Mucosa of descending colon (tissue), 3 donors: ENCODE data around the gene FLT1. TPM values are rescaled to one million over a fixed set of nuclear protein-coding genes. Genes with fewer than 3 reads are reported as not detected.

Experiments used
- ATAC-seq: fragments of 200-7000 bp; cut with Tn5 transposase; one replicate; pipeline ENCODE4 v1.9.1; 2020; ENCODE audit warnings: mild to moderate bottlenecking, moderate library complexity
- DNase-seq, 3 donors: peaks; one replicate each; pipeline ENCODE4 v3.0.0-alpha.2; 2020
- H3K36me3 ChIP-seq: fragments of 200-600 bp; one replicate; pipeline ENCODE4 v1.8.0; 2021; ENCODE audit warnings: low read depth, mild to moderate bottlenecking
- H3K4me1 ChIP-seq: fragments of 200-600 bp; one replicate; pipeline ENCODE4 v1.8.0; 2021; ENCODE audit warnings: low read depth, mild to moderate bottlenecking
- H3K4me3 ChIP-seq: fragments of 200-600 bp; one replicate; pipeline ENCODE4 v1.8.0; 2021; ENCODE audit warnings: mild to moderate bottlenecking
- H3K9me3 ChIP-seq: fragments of 200-600 bp; one replicate; pipeline ENCODE4 v1.8.0; 2021; ENCODE audit warnings: mild to moderate bottlenecking
- intact Hi-C, 2 donors: fragments of 100-400 bp; cut with DNase I in 1 of 2; cut with micrococcal nuclease in 1 of 2; formaldehyde crosslinking; loops; one replicate each; pipeline versions ENCODE4 v1.11.0 to v1.11.1; 2022; cut with DNase I, micrococcal nuclease
- total RNA-seq, 3 donors: library from RNA; stranded (reverse); fragmentation: NEBNext Ultra II Directional in 2 of 3; extraction: Animal tissue kit (Norgen Biotek cat#: 25700) in 2 of 3; gene quantifications; one replicate each; pipeline versions ENCODE4 v1.2.1 to v1.2.4, GENCODE V29; 2021 to 2023
- TF ChIP-seq, protein P1 (sequence below): fragments of 200-600 bp; IDR thresholded peaks from one replicate; pipeline ENCODE4 v1.8.0; 2022; ENCODE audit warnings: antibody characterized with exemption, mild to moderate bottlenecking
- donor health status: DM: no; HTN: no; CAD: no; lungs with moderate emphysema.
- donor health status: DM: no; HTN: no; CAD: no.
- donor health status: DM: no; HTN: yes; CAD: no.

FLT1 gene
- total RNA-seq, 3 donors from 2014 or later: 3.8 to 9.2 (median 4.0) TPM

DNA sequence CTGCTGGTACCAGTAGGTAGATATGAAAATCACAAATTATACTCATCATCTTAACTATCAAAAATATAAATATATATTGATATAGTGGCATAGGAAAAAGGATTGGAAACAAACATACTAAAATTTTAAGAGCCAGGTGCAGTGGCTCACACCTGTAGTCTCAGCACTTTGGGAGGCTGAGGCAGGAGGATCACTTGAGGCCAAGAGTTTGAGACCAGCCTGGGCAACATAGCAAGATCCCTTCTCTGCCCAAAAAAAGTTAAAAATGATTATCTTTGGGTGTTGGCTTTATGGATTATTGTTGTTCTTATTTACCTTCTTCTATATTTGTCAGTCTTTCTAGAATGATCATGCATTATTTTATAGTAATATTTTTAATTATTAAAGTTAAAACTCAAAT, 53.4 kb downstream of the FLT1 start:
- intact Hi-C loops: no loop called here
- Histone ChIP-seq H3K4me1 (no peaks in the 10 kb centered on the region), H3K4me3 (no peak overlapping the region), H3K9me3 (no peaks in the 10 kb centered on the region), H3K36me3 (no peaks in the 10 kb centered on the region)
- DNase-seq (no peak), ATAC-seq (no peak)
- TF ChIP-seq, protein P1, sequence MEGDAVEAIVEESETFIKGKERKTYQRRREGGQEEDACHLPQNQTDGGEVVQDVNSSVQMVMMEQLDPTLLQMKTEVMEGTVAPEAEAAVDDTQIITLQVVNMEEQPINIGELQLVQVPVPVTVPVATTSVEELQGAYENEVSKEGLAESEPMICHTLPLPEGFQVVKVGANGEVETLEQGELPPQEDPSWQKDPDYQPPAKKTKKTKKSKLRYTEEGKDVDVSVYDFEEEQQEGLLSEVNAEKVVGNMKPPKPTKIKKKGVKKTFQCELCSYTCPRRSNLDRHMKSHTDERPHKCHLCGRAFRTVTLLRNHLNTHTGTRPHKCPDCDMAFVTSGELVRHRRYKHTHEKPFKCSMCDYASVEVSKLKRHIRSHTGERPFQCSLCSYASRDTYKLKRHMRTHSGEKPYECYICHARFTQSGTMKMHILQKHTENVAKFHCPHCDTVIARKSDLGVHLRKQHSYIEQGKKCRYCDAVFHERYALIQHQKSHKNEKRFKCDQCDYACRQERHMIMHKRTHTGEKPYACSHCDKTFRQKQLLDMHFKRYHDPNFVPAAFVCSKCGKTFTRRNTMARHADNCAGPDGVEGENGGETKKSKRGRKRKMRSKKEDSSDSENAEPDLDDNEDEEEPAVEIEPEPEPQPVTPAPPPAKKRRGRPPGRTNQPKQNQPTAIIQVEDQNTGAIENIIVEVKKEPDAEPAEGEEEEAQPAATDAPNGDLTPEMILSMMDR: no peak

DNA sequence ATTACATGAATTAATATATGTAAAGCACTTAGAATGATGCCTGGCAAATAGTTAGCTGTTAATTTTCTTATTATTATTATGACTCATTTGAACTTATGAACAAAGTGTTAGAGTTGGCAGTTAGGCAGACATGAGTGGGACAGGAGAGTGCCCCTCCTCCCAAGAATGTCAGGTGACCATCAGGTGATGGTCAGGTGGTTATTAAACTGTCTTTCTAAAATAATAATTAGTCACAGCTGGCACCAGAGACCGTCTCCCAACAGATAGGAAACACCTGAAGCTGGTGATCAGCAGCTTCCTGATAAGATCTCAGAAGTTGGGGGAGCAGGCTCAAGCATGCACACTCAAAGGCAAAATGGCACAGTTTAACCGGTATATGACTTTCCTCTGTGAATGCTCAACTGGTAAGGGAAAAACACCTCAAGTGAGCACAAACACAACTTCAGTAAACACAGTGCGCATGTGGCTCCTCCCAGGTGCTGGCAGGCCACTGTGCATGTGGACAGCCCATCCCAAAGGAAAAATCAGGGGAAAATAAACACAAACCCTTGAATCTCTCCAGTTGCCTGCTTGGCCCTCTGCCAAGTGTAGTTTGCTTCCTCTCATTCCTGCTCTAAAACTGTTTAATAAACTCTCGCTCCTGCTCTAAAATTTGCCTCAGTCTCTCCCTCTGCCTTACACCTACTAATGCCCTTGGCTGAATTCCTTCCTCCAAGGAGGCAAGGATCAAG, 54.0 kb downstream of the FLT1 start:
- ATAC-seq: no peak
- Histone ChIP-seq H3K4me3 (no peak overlapping the region), H3K36me3 (no peaks in the 10 kb centered on the region), H3K9me3 (no peaks in the 10 kb centered on the region), H3K4me1 (no peaks in the 10 kb centered on the region)
- DNase-seq: no peak
- TF ChIP-seq, protein P1: no peak
- intact Hi-C loops: no loop called here

DNA sequence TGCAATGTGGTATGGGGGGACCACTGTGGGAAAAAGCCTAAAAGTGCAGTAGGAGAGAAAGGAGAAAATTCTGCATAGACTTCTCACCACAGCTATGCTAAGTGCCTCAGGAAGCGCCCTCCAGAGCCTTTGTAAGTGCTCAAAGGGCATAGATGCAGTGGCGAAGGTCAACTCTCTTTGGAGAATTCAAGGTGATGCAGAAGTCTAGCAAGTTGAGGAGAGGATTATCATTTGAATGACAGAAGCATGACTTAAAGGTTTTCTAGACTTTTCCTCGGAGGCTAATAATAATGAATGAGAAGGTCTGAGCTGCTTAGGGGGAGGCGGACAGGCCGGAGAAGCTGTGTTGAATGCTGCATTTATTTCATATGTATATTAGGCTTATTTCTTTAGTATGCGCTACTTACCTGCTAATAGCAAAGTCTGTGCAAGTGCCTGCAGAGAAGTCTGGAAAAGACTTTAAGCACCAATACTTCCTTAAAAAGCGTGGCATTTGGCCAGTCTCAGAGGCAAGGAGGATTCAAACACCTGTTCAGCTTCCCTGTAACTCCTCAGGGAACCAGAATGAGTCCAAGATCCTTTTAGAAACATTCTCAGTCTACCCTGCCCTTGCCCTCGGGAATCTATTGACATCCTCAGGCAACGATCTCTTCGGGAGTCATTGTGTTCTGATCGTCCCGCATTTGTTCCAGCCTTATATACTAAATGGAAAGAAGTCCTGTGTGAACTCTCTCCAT, 56.2 kb downstream of the FLT1 start:
- H3K9me3 ChIP-seq: no peaks in the 10 kb centered on the region
- intact Hi-C loops: no loop called here
- H3K4me3 ChIP-seq: no peak overlapping the region
- H3K4me1 ChIP-seq: no peaks in the 10 kb centered on the region
- TF ChIP-seq, protein P1: no peak
- DNase-seq (no peak), ATAC-seq (no peak)
- H3K36me3 ChIP-seq: no peaks in the 10 kb centered on the region

DNA sequence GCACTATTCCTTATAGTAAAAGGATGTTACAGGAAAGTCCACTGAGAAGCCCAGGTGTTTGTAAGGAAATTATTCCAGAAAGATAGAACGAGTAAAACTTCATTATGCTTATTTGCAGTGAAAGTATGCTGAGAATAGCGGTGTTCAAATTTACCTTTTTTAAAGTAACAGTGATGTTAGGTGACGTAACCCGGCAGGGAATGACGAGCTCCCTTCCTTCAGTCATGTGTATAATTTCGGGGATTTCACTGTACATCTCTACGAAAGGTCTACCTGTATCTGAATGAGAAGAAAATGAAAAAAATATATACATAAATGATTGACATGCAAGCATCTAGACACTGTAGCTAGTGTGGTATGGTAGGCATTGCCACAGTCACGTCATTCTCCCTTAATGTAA, 56.9 kb downstream of the FLT1 start:
- H3K9me3 ChIP-seq: no peaks in the 10 kb centered on the region
- ATAC-seq: no peak
- TF ChIP-seq, protein P1: no peak
- no peaks in the 10 kb centered on the region for H3K4me1 ChIP-seq
- H3K4me3 ChIP-seq: no peak overlapping the region
- DNase-seq: no peak
- H3K36me3 ChIP-seq: no peaks in the 10 kb centered on the region
- intact Hi-C loops: no loop called here

DNA sequence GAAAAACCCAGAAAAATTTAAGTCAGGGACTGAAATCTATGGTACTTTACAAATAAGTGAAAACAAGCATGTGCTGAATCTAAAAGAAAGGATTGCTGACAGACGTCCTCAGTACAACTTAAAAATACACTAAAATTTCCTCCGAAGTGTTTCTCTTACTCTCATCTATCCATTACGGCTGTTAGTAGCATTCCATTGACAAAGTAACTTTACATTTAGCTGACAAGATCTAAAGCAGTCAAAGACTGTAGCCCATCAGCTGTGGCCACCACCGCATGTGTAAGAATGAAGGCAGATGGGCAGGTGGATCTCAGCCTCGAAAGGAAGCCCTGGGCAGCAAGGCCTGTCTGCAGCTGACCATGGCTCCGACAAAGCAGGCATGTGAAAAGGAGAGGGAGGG, 59.0 kb downstream of the FLT1 start:
- TF ChIP-seq, protein P1: no peak
- ATAC-seq (no peak), DNase-seq (no peak)
- no peak overlapping the region for H3K4me3 ChIP-seq
- no peaks in the 10 kb centered on the region for H3K36me3 ChIP-seq
- H3K4me1 ChIP-seq: no peaks in the 10 kb centered on the region
- H3K9me3 ChIP-seq: no peaks in the 10 kb centered on the region
- intact Hi-C loops: no loop called here
